ENCODE data around the gene CYSRT1.

DNA sequence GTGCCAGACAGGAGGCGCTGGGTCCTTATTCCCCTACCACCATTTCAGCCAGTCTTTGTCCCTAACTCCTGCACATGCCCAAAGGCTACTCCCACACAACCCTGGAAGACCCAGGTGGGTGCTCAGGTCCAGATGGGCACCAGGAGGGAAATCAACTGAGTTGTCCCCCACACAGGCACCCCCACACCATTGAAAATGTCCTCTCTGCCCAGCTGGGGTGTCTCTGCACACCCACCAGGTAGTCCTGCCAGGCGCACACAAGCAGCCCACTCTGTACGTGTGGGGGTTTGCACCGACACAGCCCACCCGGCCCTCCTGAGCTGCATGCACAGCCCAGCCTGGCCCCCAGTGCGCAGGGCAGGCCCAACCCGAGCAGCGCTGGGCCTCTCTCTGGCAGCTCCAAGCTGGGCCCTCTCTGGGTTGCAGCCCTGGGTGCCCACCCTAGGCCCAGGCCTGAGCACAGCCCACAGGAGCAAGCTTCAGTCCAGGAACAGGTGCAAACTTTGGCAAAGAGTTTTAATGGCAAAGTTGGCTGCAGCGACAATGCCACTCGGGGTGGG, 5.1 kb upstream of the CYSRT1 start:
- TF ChIP-seq, protein P1, sequence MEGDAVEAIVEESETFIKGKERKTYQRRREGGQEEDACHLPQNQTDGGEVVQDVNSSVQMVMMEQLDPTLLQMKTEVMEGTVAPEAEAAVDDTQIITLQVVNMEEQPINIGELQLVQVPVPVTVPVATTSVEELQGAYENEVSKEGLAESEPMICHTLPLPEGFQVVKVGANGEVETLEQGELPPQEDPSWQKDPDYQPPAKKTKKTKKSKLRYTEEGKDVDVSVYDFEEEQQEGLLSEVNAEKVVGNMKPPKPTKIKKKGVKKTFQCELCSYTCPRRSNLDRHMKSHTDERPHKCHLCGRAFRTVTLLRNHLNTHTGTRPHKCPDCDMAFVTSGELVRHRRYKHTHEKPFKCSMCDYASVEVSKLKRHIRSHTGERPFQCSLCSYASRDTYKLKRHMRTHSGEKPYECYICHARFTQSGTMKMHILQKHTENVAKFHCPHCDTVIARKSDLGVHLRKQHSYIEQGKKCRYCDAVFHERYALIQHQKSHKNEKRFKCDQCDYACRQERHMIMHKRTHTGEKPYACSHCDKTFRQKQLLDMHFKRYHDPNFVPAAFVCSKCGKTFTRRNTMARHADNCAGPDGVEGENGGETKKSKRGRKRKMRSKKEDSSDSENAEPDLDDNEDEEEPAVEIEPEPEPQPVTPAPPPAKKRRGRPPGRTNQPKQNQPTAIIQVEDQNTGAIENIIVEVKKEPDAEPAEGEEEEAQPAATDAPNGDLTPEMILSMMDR (IDR thresholded peaks at IDR 0.05), result no peak
- TF ChIP-seq TCF12 (IDR thresholded peaks at IDR 0.05) (no peak), TEAD4 (IDR thresholded peaks at IDR 0.05; ENCODE audit: borderline replicate concordance, insufficient read depth) (no peak), SMC3 (IDR thresholded peaks at IDR 0.05; ENCODE audit: low read depth, low read length) (no peak)
